ENCODE measurements around the gene ALG5. TPM values are rescaled to one million over a fixed set of nuclear protein-coding genes. Genes with fewer than 3 reads are reported as not detected.

Gene ALG5
- total RNA-seq, 1 donor from 2014 or later = 35.4 TPM

GRCh38 chr13:36919171-36919832 lies 79.8 kb downstream of the ALG5 start:
- Mint-ChIP-seq H3K4me3 (ENCODE audit: unreplicated experiment) (peak overlapping the region; percentile 87), H3K4me1 (ENCODE audit: unreplicated experiment) (peaks cover 16% of the 10 kb centered on the region), H3K9me3 (ENCODE audit: unreplicated experiment) (no peaks in the 10 kb centered on the region), H3K36me3 (ENCODE audit: unreplicated experiment) (no peaks in the 10 kb centered on the region), H3K27ac (ENCODE audit: unreplicated experiment) (peak overlapping the region; percentile 70), H3K27me3 (ENCODE audit: unreplicated experiment) (no peaks in the 10 kb centered on the region)
- no peak for DNase-seq (ENCODE audit: extremely low spot score, unreplicated experiment)
- TF ChIP-seq, protein P1, sequence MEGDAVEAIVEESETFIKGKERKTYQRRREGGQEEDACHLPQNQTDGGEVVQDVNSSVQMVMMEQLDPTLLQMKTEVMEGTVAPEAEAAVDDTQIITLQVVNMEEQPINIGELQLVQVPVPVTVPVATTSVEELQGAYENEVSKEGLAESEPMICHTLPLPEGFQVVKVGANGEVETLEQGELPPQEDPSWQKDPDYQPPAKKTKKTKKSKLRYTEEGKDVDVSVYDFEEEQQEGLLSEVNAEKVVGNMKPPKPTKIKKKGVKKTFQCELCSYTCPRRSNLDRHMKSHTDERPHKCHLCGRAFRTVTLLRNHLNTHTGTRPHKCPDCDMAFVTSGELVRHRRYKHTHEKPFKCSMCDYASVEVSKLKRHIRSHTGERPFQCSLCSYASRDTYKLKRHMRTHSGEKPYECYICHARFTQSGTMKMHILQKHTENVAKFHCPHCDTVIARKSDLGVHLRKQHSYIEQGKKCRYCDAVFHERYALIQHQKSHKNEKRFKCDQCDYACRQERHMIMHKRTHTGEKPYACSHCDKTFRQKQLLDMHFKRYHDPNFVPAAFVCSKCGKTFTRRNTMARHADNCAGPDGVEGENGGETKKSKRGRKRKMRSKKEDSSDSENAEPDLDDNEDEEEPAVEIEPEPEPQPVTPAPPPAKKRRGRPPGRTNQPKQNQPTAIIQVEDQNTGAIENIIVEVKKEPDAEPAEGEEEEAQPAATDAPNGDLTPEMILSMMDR (IDR thresholded peaks at IDR 0.05) = no peak

- Mint-ChIP-seq H3K27ac (ENCODE audit: unreplicated experiment) (peak overlapping the region; percentile 70), H3K4me3 (ENCODE audit: unreplicated experiment) (peak overlapping the region; percentile 87), H3K27me3 (ENCODE audit: unreplicated experiment) (no peaks in the 10 kb centered on the region), H3K4me1 (ENCODE audit: unreplicated experiment) (peaks cover 16% of the 10 kb centered on the region), H3K36me3 (ENCODE audit: unreplicated experiment) (no peaks in the 10 kb centered on the region), H3K9me3 (ENCODE audit: unreplicated experiment) (no peaks in the 10 kb centered on the region)
- no peak for DNase-seq (ENCODE audit: extremely low spot score, unreplicated experiment)
- TF ChIP-seq, protein P1 (IDR thresholded peaks at IDR 0.05) = no peak
These were observed 80.7 kb downstream of the ALG5 start for GRCh38 chr13:36918246-36919131.

DNA sequence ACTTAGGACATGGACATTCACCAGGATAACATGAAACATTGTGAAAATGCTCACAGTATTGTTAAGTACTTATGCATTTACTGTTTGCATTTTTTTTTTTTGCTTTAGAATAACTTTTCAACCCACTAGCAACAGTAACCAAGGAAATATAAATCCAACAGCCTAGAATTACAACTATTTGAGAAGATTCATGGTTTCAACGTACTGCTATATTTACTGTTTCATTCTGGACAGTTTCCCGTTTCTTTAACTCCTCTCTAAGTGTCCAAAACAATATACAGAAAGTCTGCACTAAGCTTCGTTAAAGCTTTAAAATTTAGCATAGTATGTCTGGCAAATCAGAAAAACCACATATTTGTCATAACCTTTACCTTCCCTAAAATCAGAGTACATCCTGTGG lies 81.8 kb downstream of the ALG5 start:
- Mint-ChIP-seq H3K4me3 (ENCODE audit: unreplicated experiment) (no peak overlapping the region), H3K4me1 (ENCODE audit: unreplicated experiment) (peaks cover 16% of the 10 kb centered on the region), H3K9me3 (ENCODE audit: unreplicated experiment) (no peaks in the 10 kb centered on the region), H3K36me3 (ENCODE audit: unreplicated experiment) (no peaks in the 10 kb centered on the region), H3K27ac (ENCODE audit: unreplicated experiment) (no peak overlapping the region), H3K27me3 (ENCODE audit: unreplicated experiment) (no peaks in the 10 kb centered on the region)
- TF ChIP-seq, protein P1 (IDR thresholded peaks at IDR 0.05) = no peak
- DNase-seq (ENCODE audit: extremely low spot score, unreplicated experiment) = no peak

DNA sequence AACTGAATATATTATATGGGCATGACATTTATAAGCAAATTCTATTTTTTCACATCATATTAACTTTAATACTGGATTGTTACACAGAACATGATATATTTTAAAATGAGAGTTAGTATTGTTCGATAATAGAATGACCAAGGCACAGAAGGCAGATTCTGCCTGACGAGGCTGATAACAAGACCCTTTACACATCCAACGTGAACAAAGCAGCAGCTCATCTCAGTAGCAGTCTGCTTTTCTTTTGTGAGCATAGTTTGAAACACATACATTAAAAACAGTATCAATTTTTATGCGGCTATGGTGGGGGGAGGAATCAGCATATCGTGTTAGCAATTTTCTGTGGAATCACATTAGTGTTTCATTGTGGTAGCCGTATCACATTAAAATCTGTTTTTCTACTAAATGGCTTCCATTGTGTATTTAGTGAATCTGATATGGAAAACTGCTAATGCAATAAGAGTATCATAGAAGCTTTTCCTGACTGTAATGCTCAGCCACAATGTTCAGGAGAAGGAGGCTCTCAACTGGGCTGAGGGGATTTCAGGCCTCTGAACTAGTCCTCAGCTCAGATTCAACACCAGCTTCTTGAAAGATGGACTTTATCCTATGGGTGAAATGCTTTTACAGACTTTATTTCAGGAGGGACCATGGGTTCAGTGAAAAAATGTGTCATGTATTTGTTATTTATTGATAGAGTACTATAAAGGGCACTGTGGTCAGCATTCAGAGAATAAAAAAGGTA lies 83.1 kb downstream of the ALG5 start:
- peaks cover 16% of the 10 kb centered on the region for H3K4me1 Mint-ChIP-seq (ENCODE audit: unreplicated experiment)
- no peaks in the 10 kb centered on the region for H3K27me3 Mint-ChIP-seq (ENCODE audit: unreplicated experiment)

More for the DNA sequence above, 83.1 kb downstream of the ALG5 start:
- Mint-ChIP-seq H3K36me3 (ENCODE audit: unreplicated experiment) (no peaks in the 10 kb centered on the region), H3K27ac (ENCODE audit: unreplicated experiment) (no peak overlapping the region), H3K9me3 (ENCODE audit: unreplicated experiment) (no peaks in the 10 kb centered on the region), H3K4me3 (ENCODE audit: unreplicated experiment) (no peak overlapping the region)
- no peak for DNase-seq (ENCODE audit: extremely low spot score, unreplicated experiment)
- TF ChIP-seq, protein P1 (IDR thresholded peaks at IDR 0.05) = no peak
